H1 (cell line): Measurements from ENCODE around the gene NRP2. TPM values are rescaled to one million over a fixed set of nuclear protein-coding genes. Genes with fewer than 3 reads are reported as not detected.

Source experiments
- CTCF ChIA-PET: fragments of 300-600 bp; sonication (Branson Sonifier 250); formaldehyde crosslinking; loops from one replicate; lab custom pipeline; 2021; ENCODE audit not compliant: partially characterized antibody; lab: Charles Lee
- POLR2A ChIA-PET: fragments of 300-600 bp; sonication (Branson Sonifier 250); formaldehyde crosslinking; loops from one replicate; lab custom pipeline; 2021; ENCODE audit warnings: inconsistent platforms; ENCODE audit not compliant: partially characterized antibody; lab: Charles Lee
- DNase-seq, 2 experiments: peaks; one replicate each; pipeline versions ENCODE4 v3.0.0 to v3.0.0-alpha.2; 2010 to 2022; ENCODE audit warnings: low spot score in 2 of 2, low read depth in 1 of 2, mixed read lengths in 1 of 2
- FAIRE-seq: peaks from 2 replicates; lab custom pipeline; 2011; peaks lifted over from hg19 to GRCh38; lab: Jason Lieb, UNC
- H2AFZ ChIP-seq: 2 replicates; pipeline ENCODE4 v1.8.1; 2012; ENCODE audit warnings: low read length, inconsistent platforms
- H2AK5ac ChIP-seq: 2 replicates; pipeline ENCODE4 v1.6.1; 2013; ENCODE audit warnings: low read depth, low read length
- H2BK120ac ChIP-seq: replicated peaks from 2 replicates; pipeline ENCODE3; 2013; ENCODE audit warnings: low read depth, low read length, inconsistent platforms
- H2BK12ac ChIP-seq: 2 replicates; pipeline ENCODE4 v1.6.1; 2013; ENCODE audit warnings: low read depth, low read length
- H2BK15ac ChIP-seq: 2 replicates; pipeline ENCODE4 v1.6.1; 2013; ENCODE audit warnings: low read length
- H2BK20ac ChIP-seq: 2 replicates; pipeline ENCODE4 v1.6.1; 2013; ENCODE audit warnings: low read length
- H2BK5ac ChIP-seq: 2 replicates; pipeline ENCODE4 v1.6.1; 2013; ENCODE audit warnings: low read depth, low read length
- H3K14ac ChIP-seq: 2 replicates; pipeline ENCODE4 v1.6.1; 2013; ENCODE audit warnings: inconsistent platforms; ENCODE audit not compliant: insufficient read length
- H3K18ac ChIP-seq: 2 replicates; pipeline ENCODE4 v1.6.1; 2013; ENCODE audit warnings: low read length; ENCODE audit errors: extremely low read depth
- H3K23ac ChIP-seq: 2 replicates; pipeline ENCODE4 v1.6.1; 2013; ENCODE audit warnings: inconsistent platforms; ENCODE audit not compliant: insufficient read length
- H3K23me2 ChIP-seq: 2 replicates; pipeline ENCODE4 v1.6.1; 2013; ENCODE audit warnings: low read depth, low read length
- H3K27ac ChIP-seq: 2 replicates; pipeline ENCODE4 v1.6.1; 2011; ENCODE audit warnings: low read depth, low read length, inconsistent platforms
- H3K27me3 ChIP-seq, 4 experiments: replicated peaks in 1 of 4; 1 replicate in 1 of 4; 2 replicates in 3 of 4; pipeline versions ENCODE4 v1.6.1 to v1.8.1; 2011 to 2013; ENCODE audit warnings: low read length in 3 of 4, mild to moderate bottlenecking in 3 of 4, inconsistent platforms in 2 of 4, mixed read lengths in 2 of 4, moderate library complexity in 1 of 4; ENCODE audit not compliant: control insufficient read depth in 3 of 4, insufficient read depth in 3 of 4; ENCODE audit errors: extremely low read depth in 1 of 4
- H3K36me3 ChIP-seq, 4 experiments: 2 replicates each; pipeline versions ENCODE4 v1.6.1 to v1.8.1; 2011 to 2013; ENCODE audit warnings: mild to moderate bottlenecking in 4 of 4, low read length in 3 of 4, moderate library complexity in 2 of 4, control low read depth in 1 of 4, inconsistent platforms in 1 of 4; ENCODE audit not compliant: insufficient read depth in 4 of 4, control insufficient read depth in 2 of 4
- H3K4ac ChIP-seq: replicated peaks from 2 replicates; pipeline ENCODE3; 2013; ENCODE audit warnings: low read length, low read depth, mixed read lengths, inconsistent platforms; ENCODE audit not compliant: insufficient read length
- H3K4me1 ChIP-seq, 4 experiments: replicated peaks in 1 of 4; 1 replicate in 1 of 4; 2 replicates in 3 of 4; pipeline versions ENCODE4 v1.6.1 to v1.8.1; 2011 to 2013; ENCODE audit warnings: low read length in 3 of 4, inconsistent platforms in 2 of 4, mixed read lengths in 1 of 4; ENCODE audit not compliant: insufficient read depth in 4 of 4, control insufficient read depth in 3 of 4
- H3K4me2 ChIP-seq, 2 experiments: 2 replicates each; pipeline versions ENCODE4 v1.6.1 to v1.8.1; 2011 to 2013; ENCODE audit warnings: low read depth in 2 of 2, low read length in 2 of 2, control low read depth in 1 of 2, inconsistent platforms in 1 of 2, mild to moderate bottlenecking in 1 of 2; ENCODE audit not compliant: insufficient read depth in 1 of 2
- H3K4me3 ChIP-seq, 4 experiments: fragments of 200-600, 300-600 bp in 1 of 4; sonication (generic), shearing (Covaris generic), sonication (Bioruptor Twin) in 1 of 4; 2 replicates each; pipeline versions ENCODE4 v1.5.1 to v1.8.1; 2011 to 2016; ENCODE audit warnings: low read length in 4 of 4, low read depth in 3 of 4, control low read depth in 2 of 4, inconsistent platforms in 2 of 4, mild to moderate bottlenecking in 2 of 4, mixed read lengths in 1 of 4, moderate library complexity in 1 of 4; ENCODE audit not compliant: insufficient read depth in 2 of 4; ENCODE audit errors: extremely low read depth in 1 of 4
- H3K56ac ChIP-seq: replicated peaks from 2 replicates; pipeline ENCODE3; 2013; ENCODE audit warnings: low read depth, mild to moderate bottlenecking, mixed read lengths, low read length, inconsistent platforms; ENCODE audit not compliant: insufficient read length
- H3K79me1 ChIP-seq: 2 replicates; pipeline ENCODE4 v1.6.1; 2013; ENCODE audit warnings: low read depth, low read length, control low read depth
- H3K79me2 ChIP-seq, 2 experiments: 2 replicates each; pipeline versions ENCODE4 v1.6.1 to v1.8.1; 2012 to 2013; ENCODE audit warnings: low read length in 2 of 2, mild to moderate bottlenecking in 2 of 2, inconsistent platforms in 1 of 2; ENCODE audit not compliant: insufficient read depth in 2 of 2, control insufficient read depth in 1 of 2
- H3K9ac ChIP-seq, 4 experiments: replicated peaks in 1 of 4; 1 replicate in 1 of 4; 2 replicates in 3 of 4; pipeline versions ENCODE4 v1.6.1 to v1.8.1; 2011 to 2013; ENCODE audit warnings: low read depth in 3 of 4, low read length in 3 of 4, control low read depth in 2 of 4, mild to moderate bottlenecking in 2 of 4, moderate library complexity in 2 of 4, inconsistent platforms in 1 of 4; ENCODE audit errors: extremely low read depth in 1 of 4
- H3K9me3 ChIP-seq, 2 experiments: 2 replicates each; pipeline versions ENCODE4 v1.6.1 to v1.8.1; 2012 to 2013; ENCODE audit warnings: mild to moderate bottlenecking in 2 of 2, moderate library complexity in 2 of 2, control low read depth in 1 of 2, inconsistent platforms in 1 of 2, low read depth in 1 of 2, low read length in 1 of 2, mixed read lengths in 1 of 2; ENCODE audit not compliant: insufficient read depth in 2 of 2
- H4K20me1 ChIP-seq, 2 experiments: replicated peaks in 1 of 2; 2 replicates each; pipeline versions ENCODE3 to v1.8.1; 2011 to 2013; ENCODE audit warnings: inconsistent platforms in 2 of 2, low read length in 2 of 2, mild to moderate bottlenecking in 1 of 2; ENCODE audit not compliant: insufficient read depth in 2 of 2, control insufficient read depth in 1 of 2
- H4K5ac ChIP-seq: 2 replicates; pipeline ENCODE4 v1.6.1; 2013; ENCODE audit warnings: low read length, low read depth, mixed read lengths, inconsistent platforms; ENCODE audit not compliant: insufficient read length
- H4K8ac ChIP-seq: 2 replicates; pipeline ENCODE4 v1.8.0; 2013; ENCODE audit warnings: mild to moderate bottlenecking, moderate library complexity, low read length, inconsistent platforms; ENCODE audit not compliant: insufficient read depth; ENCODE audit errors: extremely low read depth
- H4K91ac ChIP-seq: replicated peaks from 2 replicates; pipeline ENCODE3; 2013; ENCODE audit warnings: low read length, mixed read lengths, inconsistent platforms; ENCODE audit not compliant: insufficient read length
- BACH1 ChIP-seq: IDR thresholded peaks from 2 replicates; pipeline ENCODE4 v1.6.1; 2012; ENCODE audit warnings: low read length, improper control_type of control experiment
- CHD1 ChIP-seq: IDR thresholded peaks from 2 replicates; pipeline ENCODE4 v1.6.1; 2012; ENCODE audit warnings: low read depth, low read length, improper control_type of control experiment
- EGR1 ChIP-seq: IDR thresholded peaks from 2 replicates; pipeline ENCODE4 v1.6.1; 2011; ENCODE audit warnings: low read depth, low read length, borderline replicate concordance
- EP300 ChIP-seq, 2 experiments: IDR thresholded peaks; 1 replicate in 1 of 2; 2 replicates in 1 of 2; pipeline ENCODE4 v1.6.1; 2011 to 2012; ENCODE audit warnings: low read depth in 2 of 2, low read length in 2 of 2, mild to moderate bottlenecking in 2 of 2, borderline replicate concordance in 1 of 2, inconsistent platforms in 1 of 2, moderate library complexity in 1 of 2
- EZH2 ChIP-seq: fragments of 200-600 bp; sonication (generic); IDR thresholded peaks from 2 replicates; pipeline ENCODE4 v1.7.1; 2012; ENCODE audit warnings: low read depth, mild to moderate bottlenecking, moderate library complexity, low read length, inconsistent platforms; ENCODE audit not compliant: severe bottlenecking
- FOSL1 ChIP-seq: IDR thresholded peaks from 2 replicates; pipeline ENCODE4 v1.6.1; 2011; ENCODE audit warnings: mild to moderate bottlenecking, low read depth, low read length, moderate library complexity; ENCODE audit not compliant: insufficient read depth
- KDM1A ChIP-seq: fragments of 200-600, 300-600 bp; sonication (generic); IDR thresholded peaks from 2 replicates; pipeline ENCODE4 v1.7.1; 2016; ENCODE audit warnings: mild to moderate bottlenecking, low read length, borderline replicate concordance
- POLR2AphosphoS5 ChIP-seq: IDR thresholded peaks from 2 replicates; pipeline ENCODE4 v1.6.1; 2011; ENCODE audit warnings: low read depth, low read length
- SIRT6 ChIP-seq: IDR thresholded peaks from one replicate; pipeline ENCODE4 v1.7.1; 2012; ENCODE audit warnings: low read length, inconsistent platforms
- SP1 ChIP-seq: IDR thresholded peaks from 2 replicates; pipeline ENCODE4 v1.6.1; 2011; ENCODE audit warnings: low read depth, low read length
- SP2 ChIP-seq: IDR thresholded peaks from 2 replicates; pipeline ENCODE4 v1.6.1; 2012; ENCODE audit warnings: mild to moderate bottlenecking, low read length, inconsistent platforms
- WGBS, 2 experiments: shearing (Covaris generic) in 1 of 2; methylation state at CpG; one replicate each; pipeline versions ENCODE4 v1.1.6 to v1.1.7; 2013 to 2015; ENCODE audit warnings: low lambda C conversion rate in 2 of 2, mixed read lengths in 2 of 2, inconsistent platforms in 1 of 2, low coverage in 1 of 2, missing lambda C conversion rate in 1 of 2; ENCODE audit not compliant: insufficient replicate concordance in 2 of 2, insufficient coverage in 1 of 2, insufficient read length in 1 of 2; ENCODE audit errors: extremely low coverage in 1 of 2, missing lambda C conversion rate in 1 of 2; 5-methylcytosine and 5-hydroxymethylcytosine counted together
- polyA plus RNA-seq, 7 experiments: library from polyadenylated mRNA; depleted of rRNA in 3 of 7; stranded (reverse) in 5 of 7; unstranded in 2 of 7; fragments of >200 nt in 5 of 7; fragments of 200-250 nt in 2 of 7; gene quantifications; 1 replicate in 5 of 7; 2 replicates in 1 of 7; 4 replicates in 1 of 7; pipeline versions ENCODE4 v1.2.1 to v1.2.3, GENCODE V29; 2011 to 2013; ENCODE audit warnings: missing spikeins in 2 of 7, mixed read lengths in 2 of 7
- total RNA-seq: library from RNA; stranded (reverse); fragmentation: NEBNext Ultra II Directional; extraction: Animal tissue kit (Norgen Biotek cat#: 25700); gene quantifications from 2 replicates; pipeline ENCODE4 v1.2.1, GENCODE V29; 2021
- TF ChIP-seq, protein P1 (sequence below), 3 experiments: IDR thresholded peaks; 1 replicate in 2 of 3; 2 replicates in 1 of 3; pipeline versions ENCODE4 v1.5.1 to v1.6.1; 2011; ENCODE audit warnings: low read length in 3 of 3, mild to moderate bottlenecking in 3 of 3, inconsistent platforms in 2 of 3, low read depth in 1 of 3, moderate library complexity in 1 of 3; ENCODE audit not compliant: insufficient read depth in 1 of 3; ENCODE audit errors: control extremely low read depth in 1 of 3

The NRP2 gene
- total and polyA plus RNA-seq, 2 of the 8 experiments (the other 6 are each of a cell fraction or from before 2014, with no cell fraction given), result 32.0 to 37.8 TPM

DNA sequence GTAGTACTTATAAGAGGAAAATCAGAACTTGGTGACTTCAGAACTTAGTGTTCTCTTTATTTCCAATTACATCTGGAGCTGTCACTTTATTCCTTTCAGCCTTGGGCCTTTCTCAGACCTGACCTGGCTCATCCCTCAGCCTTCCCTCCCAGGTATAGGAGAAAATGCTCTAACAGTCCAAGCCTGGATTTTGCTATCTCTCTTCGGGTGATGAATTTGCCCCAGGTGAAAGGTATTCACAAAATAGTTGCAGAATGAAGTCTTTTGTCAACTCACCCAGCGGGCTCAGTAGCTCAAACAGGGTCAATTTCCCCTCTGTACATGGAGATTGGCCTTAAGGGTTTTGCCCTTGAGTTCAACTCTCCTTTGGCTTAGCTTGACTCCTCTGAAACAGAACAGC, 12.0 kb downstream of the NRP2 start:
- Histone ChIP-seq H4K8ac (no peak overlapping the region), H3K9ac (no peak overlapping the region), H3K4ac (no peak overlapping the region), H3K18ac (no peak overlapping the region), H4K20me1 (no peaks in the 10 kb centered on the region), H3K4me2 (no peak overlapping the region), H3K27me3 (no peaks in the 10 kb centered on the region), H2BK20ac (no peak overlapping the region), H3K9me3 (no peaks in the 10 kb centered on the region; a peak in 1 of 4 replicates), H3K4me1 (peaks cover 5 to 18% (median 13%) of the 10 kb centered on the region in 4 experiments), H3K79me1 (0 out of 2 replicates have a peak, but pooled peaks cover 4% of the 10 kb centered on the region), H3K4me3 (no peak overlapping the region), H2BK15ac (0 out of 2 replicates have a peak overlapping the region, but pooled peaks have one; percentile 18), H2BK12ac (no peak overlapping the region), H2AK5ac (peak overlapping the region; percentile 42; the same call in 1 of the 2 replicates), H2BK120ac (no peak overlapping the region), H3K23ac (no peak overlapping the region), H3K79me2 (peaks cover 0 to 29% of the 10 kb centered on the region in 2 experiments; a peak in 2 of 4 replicates), H2AFZ (no peak overlapping the region), H3K56ac (no peak overlapping the region), H3K27ac (no peak overlapping the region), H4K91ac (no peak overlapping the region), H3K36me3 (peaks cover 0 to 6% (median 0%) of the 10 kb centered on the region in 4 experiments; a peak in 1 of 8 replicates), H3K14ac (no peak overlapping the region), H2BK5ac (no peak overlapping the region), H3K23me2 (no peaks in the 10 kb centered on the region; the same call in 1 of the 2 replicates), H4K5ac (no peak overlapping the region)
- ChIA-PET POLR2A (no interaction called here), CTCF (interaction anchor here (0.6 to 4.5 kb wide), 5 partner anchors 10 to 263 kb away, joined by 3 to 31 read pairs (median 3); no protein-coding TSS in a partner anchor)
- 74% methylated on average over 2 of the region's 2 CpGs; no CpG with 5 or more reads in 1 of the 2 experiments for WGBS, 2 experiments
- FAIRE-seq (no peak), DNase-seq (no peak)
- no peak for TF ChIP-seq KDM1A
- TF ChIP-seq, protein P1, sequence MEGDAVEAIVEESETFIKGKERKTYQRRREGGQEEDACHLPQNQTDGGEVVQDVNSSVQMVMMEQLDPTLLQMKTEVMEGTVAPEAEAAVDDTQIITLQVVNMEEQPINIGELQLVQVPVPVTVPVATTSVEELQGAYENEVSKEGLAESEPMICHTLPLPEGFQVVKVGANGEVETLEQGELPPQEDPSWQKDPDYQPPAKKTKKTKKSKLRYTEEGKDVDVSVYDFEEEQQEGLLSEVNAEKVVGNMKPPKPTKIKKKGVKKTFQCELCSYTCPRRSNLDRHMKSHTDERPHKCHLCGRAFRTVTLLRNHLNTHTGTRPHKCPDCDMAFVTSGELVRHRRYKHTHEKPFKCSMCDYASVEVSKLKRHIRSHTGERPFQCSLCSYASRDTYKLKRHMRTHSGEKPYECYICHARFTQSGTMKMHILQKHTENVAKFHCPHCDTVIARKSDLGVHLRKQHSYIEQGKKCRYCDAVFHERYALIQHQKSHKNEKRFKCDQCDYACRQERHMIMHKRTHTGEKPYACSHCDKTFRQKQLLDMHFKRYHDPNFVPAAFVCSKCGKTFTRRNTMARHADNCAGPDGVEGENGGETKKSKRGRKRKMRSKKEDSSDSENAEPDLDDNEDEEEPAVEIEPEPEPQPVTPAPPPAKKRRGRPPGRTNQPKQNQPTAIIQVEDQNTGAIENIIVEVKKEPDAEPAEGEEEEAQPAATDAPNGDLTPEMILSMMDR (IDR thresholded peaks at IDR 0.05; ENCODE audit: control extremely low read depth in 1 of 3, insufficient read depth in 1 of 3, low read depth in 1 of 3, low read length in 3 of 3), result no peak
- TF ChIP-seq SIRT6, result no peak
- TF ChIP-seq FOSL1, result no peak
- TF ChIP-seq EGR1, result no peak
- TF ChIP-seq EP300 (IDR thresholded peaks at IDR 0.05; ENCODE audit: borderline replicate concordance in 1 of 2, low read depth in 2 of 2, low read length in 2 of 2), result no peak
- no peak for TF ChIP-seq SP2
- no peak for TF ChIP-seq EZH2
- no peak for TF ChIP-seq BACH1
- no peak for TF ChIP-seq CHD1
- no peak for TF ChIP-seq POLR2AphosphoS5
- TF ChIP-seq SP1, result no peak
